Measurements from ENCODE around the gene RSL1D1. TPM values are rescaled to one million over a fixed set of nuclear protein-coding genes. Genes with fewer than 3 reads are reported as not detected.

RSL1D1 gene
- total RNA-seq, 1 donor: 239 TPM

Other genes starting within 250 kb of the RSL1D1 start
- 115 TPM for gene SNN, start 183.1 kb downstream of the RSL1D1 start, total RNA-seq
- 75.8 TPM for gene TXNDC11, start 108.7 kb downstream of the RSL1D1 start, total RNA-seq
- gene ZC3H7A, start 54.3 kb downstream of the RSL1D1 start, total RNA-seq: 107 TPM
- 117 TPM for gene GSPT1, start 64.4 kb upstream of the RSL1D1 start, total RNA-seq
- gene NPIPB2, start 90.5 kb upstream of the RSL1D1 start, total RNA-seq: 6.0 TPM
- 0.21 TPM for gene TNFRSF17, start 113.7 kb upstream of the RSL1D1 start, total RNA-seq
- 35.9 TPM for gene SNX29, start 125.2 kb upstream of the RSL1D1 start, total RNA-seq